Smooth muscle cell of the brain vasculature (primary cell): ENCODE measurements around the gene DNAH6.
"Not testable (repeated sequence)": the region's sequence is repeated elsewhere in the genome, so short reads cannot be mapped to it uniquely, and the experiment has no call there.

ENCODE experiments used
- DNase-seq: peaks from one replicate; pipeline ENCODE4 v3.0.0-alpha.2; 2012; ENCODE audit warnings: low read depth, low spot score

DNAH6 gene

DNA sequence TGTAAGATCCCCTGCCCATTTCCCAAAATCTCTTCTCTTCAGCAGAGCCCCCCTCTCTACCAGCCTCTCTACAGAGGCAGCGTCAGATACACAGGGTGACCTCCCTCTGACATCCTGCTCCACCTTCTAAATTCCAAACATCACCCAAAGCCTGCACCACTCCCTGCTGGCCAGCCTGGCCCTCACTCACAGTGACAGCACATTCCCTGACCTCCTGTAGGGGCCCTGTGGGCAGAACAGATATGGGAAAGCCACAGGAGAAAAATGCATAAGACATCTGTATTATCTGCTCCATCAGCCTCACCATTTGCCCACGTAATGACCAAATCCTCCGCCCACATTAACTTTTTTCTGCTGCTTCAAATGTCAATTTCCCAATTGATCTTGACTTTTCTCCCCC is 324.0 kb downstream of the DNAH6 start:
- no peak for DNase-seq

DNA sequence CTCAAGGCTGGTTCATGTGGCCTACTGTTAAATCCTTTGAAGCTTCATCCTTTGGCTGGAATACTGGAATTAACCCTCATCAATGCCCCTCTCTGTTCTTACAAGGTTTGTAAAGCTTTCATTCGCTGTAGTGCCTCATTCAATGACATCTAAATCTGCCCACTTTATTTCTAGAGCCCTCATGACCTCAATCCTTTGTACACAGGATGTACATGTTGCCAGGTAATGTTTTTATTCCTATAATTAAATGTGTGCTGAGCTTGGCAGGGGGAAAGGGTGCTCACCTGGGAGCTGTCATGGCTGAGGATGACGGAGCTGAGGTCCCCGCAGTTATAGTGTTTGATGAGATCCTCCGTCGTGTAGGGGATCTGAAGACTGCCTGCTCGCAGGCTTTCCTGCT is 325.3 kb downstream of the DNAH6 start:
- no peak for DNase-seq

DNA sequence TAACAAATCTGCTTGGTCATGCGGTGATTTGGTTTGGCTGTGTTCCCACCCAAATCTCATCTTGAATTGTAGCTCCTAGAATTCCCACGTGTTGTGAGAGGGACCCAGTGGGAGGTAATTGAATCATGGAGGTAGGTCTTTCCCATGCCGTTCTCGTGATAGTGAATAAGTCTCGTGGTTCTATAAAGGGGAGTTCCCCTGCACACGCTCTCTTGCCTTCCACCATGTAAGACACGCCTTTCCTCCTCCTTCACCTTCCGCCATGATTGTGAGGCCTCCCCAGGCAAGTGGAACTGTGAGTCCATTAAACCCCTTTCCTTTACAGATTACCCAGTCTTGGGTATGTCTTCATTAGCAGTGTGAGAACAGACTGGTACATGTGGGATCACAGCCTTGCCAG is 327.8 kb downstream of the DNAH6 start:
- no peak for DNase-seq

DNA sequence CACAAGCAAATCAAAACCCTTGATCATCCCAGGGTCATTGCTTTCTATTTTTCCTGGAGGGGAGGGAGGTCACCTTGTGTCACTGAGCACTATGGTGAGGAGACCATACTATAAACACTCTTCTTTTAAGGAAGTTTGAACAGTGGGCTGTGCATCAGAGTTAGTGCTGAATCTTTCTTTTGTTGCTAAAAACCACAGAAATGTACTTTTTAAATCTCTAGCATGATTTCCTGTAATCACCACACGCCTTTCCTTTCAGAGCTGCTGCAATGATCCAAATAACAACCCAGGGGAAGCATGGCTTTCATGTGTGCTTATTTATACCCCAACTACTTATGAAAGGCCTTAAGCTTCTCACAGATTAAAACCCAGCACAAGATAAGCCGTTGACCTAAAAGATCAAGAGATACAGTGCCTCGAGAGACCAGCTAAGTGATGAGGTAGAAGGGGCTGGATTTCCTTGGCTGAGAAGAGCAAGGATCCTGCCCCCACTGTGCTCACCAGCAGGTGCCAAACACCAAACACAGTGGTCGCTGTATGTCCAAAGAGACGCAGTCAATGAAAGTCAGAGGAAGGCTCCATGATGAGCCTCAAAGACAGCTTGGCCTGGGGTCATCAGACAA is 329.9 kb downstream of the DNAH6 start:
- no peak for DNase-seq

DNA sequence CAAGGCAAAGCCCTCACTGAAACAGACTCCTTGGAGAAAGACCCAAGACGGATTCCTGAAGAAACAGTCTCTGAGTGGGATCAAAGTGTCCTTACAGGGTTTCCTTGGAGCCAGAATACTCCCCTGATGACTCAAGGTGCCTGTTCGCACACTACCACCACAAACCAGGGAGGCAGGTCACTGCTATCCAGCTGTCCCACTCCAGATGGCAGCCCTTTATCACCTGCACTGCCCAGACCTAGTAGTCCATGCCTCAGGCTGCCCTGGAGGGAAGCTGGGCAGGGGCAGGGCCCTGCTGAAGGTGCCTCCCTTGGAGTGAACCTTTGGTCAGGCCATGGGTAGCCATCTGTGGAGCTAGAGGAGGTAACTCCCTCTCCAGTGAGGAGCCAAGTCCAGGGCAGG is 330.4 kb downstream of the DNAH6 start:
- DNase-seq, result no peak

- DNase-seq, result no peak
These were observed 331.2 kb downstream of the DNAH6 start for GRCh38 chr2:84847326-84848050.

DNA sequence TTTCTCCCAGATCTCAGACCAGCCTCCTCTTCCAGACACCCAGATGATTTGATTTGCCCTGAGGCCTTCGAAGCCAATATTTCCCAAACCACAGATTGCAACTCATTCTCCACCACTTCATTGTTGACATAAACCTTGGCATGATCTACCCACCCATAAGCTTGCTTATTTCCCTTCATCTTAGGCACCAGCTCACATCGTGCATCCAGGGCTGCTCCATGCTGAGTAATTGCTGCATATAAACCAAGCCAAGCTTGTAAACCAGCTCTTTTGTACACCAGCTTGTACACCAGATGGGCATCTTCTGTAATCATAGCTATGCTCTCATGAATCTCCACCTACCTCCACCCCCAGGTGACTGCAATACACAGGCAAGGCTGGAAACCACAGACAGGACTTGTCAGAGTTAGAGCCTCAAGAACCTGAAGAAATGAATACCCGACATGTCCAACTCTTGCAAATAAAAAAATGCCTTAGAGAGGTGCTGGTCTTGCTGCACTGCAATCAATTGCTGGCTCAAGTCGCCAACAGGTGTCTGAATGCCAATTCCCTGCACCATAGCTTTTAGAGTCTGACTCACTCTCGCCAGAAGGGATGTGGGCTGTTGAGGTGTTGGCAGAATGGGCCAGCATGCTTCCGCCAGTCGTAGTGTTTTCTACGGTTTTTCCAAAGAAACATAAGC is 333.1 kb downstream of the DNAH6 start:
- no peak for DNase-seq

- no peak for DNase-seq
These were observed 334.2 kb downstream of the DNAH6 start for GRCh38 chr2:84850471-84850870.

DNA sequence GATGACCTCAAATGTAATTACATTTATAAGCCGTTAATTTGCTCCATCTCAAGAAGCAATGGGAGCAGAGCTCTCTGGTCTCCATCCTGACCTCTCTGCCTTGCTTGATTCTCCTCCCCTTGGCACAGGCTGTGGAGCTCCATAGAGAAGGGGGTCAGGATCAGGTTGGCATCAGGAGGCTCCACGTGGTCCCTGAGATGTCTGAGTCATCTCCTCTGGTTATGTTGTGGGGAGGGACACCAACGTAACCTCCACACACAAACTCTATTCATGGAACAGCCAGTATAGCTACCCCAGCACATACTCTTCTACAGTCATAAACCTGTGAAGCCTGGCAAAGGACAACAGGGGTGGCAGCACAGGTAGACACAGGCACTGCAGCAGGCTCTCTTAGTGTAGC is 335.6 kb downstream of the DNAH6 start:
- no peak for DNase-seq

DNA sequence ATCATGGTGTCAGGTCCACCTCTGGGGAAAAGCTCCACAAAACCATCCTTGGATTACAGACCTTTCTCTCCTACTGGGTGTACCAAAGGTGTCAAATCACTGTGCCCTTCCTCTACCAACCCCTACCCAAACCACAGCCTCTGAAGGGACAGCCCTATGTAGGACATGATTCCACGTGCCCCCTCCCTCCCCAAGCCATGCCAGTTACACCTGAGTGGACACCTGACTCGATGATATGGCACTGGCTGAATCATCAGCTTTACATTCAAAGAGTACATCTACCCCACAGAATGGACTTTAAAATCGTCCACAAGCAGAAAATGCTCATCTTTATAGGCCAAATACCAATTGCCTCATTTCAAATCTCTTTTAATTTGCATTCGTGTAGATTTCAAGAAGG is 338.6 kb downstream of the DNAH6 start:
- no peak for DNase-seq

- no peak for DNase-seq
These were observed 339.4 kb downstream of the DNAH6 start for GRCh38 chr2:84855731-84856130.

- DNase-seq, result no peak
These were observed 340.5 kb downstream of the DNAH6 start for GRCh38 chr2:84856787-84857186.

GRCh38 chr2:84857566-84857965 is 341.3 kb downstream of the DNAH6 start:
- DNase-seq, result no peak

DNA sequence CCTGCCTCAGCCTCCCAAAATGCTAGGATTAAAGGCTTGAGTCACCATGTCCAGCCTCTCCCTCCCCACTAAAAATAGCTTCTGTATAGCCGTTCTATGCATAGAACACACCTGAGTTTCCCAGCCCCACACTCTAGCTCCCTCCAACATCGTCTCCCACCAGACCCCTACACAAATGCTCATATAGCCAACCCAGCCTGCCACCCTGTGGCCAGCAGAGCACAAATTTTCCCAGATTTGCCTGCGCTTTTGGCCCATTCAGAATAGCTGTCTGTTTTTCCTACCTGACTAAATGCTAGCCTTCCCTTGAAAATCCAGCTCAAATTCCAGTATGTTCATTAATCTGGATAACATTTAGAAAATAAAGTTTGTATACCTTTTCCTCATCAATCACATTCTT is 341.8 kb downstream of the DNAH6 start:
- no peak for DNase-seq

DNA sequence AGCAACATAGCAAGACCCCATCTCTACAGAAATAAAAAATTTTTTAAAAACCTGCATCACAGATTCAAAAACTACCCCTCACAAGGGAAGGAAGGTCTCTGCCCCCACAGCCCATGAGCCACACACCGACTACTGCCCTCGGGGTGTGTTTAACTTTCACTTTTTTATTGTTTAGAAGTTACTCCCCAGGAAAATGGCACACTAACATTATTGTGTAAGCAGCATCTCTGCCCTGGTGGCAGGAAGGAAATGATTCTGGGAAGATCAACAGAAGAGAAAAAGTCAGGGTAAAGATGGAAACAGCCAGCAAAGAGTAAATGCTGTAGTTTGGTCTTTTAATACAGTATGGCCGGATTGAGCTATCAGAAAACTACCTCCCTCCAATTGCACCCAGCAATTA is 342.6 kb downstream of the DNAH6 start:
- no peak for DNase-seq

GRCh38 chr2:84861539-84861938 is 345.2 kb downstream of the DNAH6 start:
- no peak for DNase-seq

DNA sequence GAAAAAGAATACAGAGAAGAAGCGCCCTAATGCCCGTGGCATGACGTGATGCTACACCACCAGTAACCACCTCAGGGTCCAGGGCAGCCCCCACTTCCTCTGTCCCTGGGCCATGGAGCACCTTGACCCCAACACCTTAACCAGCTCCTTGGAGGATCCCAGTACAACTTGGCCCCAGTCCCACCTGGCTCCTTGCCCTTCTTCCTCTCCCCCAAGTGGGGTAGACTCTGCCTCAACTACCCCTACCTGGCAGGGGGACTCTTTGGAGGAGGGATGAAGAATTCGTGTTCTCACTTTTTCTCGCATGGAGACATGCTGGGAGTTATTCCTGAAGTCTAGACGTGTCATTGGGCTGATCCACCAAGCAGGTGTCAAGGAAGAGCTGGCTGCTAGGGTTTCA is 345.7 kb downstream of the DNAH6 start:
- no peak for DNase-seq

- DNase-seq, result no peak
These were observed 349.0 kb downstream of the DNAH6 start for GRCh38 chr2:84865181-84865783.

GRCh38 chr2:84866122-84866521 is 349.8 kb downstream of the DNAH6 start:
- DNase-seq, result no peak

- DNase-seq, result not testable (repeated sequence)
These were observed 352.0 kb downstream of the DNAH6 start for GRCh38 chr2:84868327-84868726.
